HepG2 (cell line): ENCODE measurements around the gene PATL2. TPM values are rescaled to one million over a fixed set of nuclear protein-coding genes. Genes with fewer than 3 reads are reported as not detected.

Experiments used
- AHR ChIP-seq: IDR thresholded peaks from 2 replicates; pipeline ENCODE4 v1.6.1; 2018; ENCODE audit warnings: missing genetic modification reagents, missing compliant biosample characterization
- CAMTA2 ChIP-seq: sonication (generic); formaldehyde crosslinking; IDR thresholded peaks from 2 replicates; pipeline ENCODE4 v1.4.0; 2020; ENCODE audit warnings: mild to moderate bottlenecking, missing genetic modification reagents, borderline replicate concordance
- HDAC1 ChIP-seq: sonication (generic); formaldehyde crosslinking; IDR thresholded peaks from 2 replicates; pipeline ENCODE4 v1.5.1; 2020; ENCODE audit warnings: mild to moderate bottlenecking, missing genetic modification reagents
- KDM2A ChIP-seq: sonication (generic); formaldehyde crosslinking; IDR thresholded peaks from 2 replicates; pipeline ENCODE4 v1.4.0; 2020; ENCODE audit warnings: low read depth, missing genetic modification reagents, borderline replicate concordance
- MED8 ChIP-seq: sonication (generic); formaldehyde crosslinking; IDR thresholded peaks from 2 replicates; pipeline ENCODE4 v1.8.1; 2023; ENCODE audit warnings: mild to moderate bottlenecking, missing genetic modification reagents; ENCODE audit not compliant: insufficient replicate concordance
- NBN ChIP-seq: fragments of 450-650 bp; conservative IDR thresholded peaks from 2 replicates; pipeline ENCODE4 v1.6.1; 2017
- PRPF4 ChIP-seq: fragments of 200-400 bp; formaldehyde crosslinking; IDR thresholded peaks from 2 replicates; pipeline ENCODE4 v1.6.1; 2016; ENCODE audit warnings: low read length, low read depth; ENCODE audit not compliant: poor library complexity, severe bottlenecking
- SIN3A ChIP-seq: IDR thresholded peaks from 2 replicates; pipeline ENCODE4 v1.6.1; 2011; ENCODE audit warnings: low read depth, mild to moderate bottlenecking, control low read depth, low read length, borderline replicate concordance
- SMAD1 ChIP-seq: sonication (generic); formaldehyde crosslinking; IDR thresholded peaks from 2 replicates; pipeline ENCODE4 v1.4.0; 2020; ENCODE audit warnings: missing genetic modification reagents, low read depth, mild to moderate bottlenecking, borderline replicate concordance
- ZFP36L1 ChIP-seq: sonication (generic); formaldehyde crosslinking; IDR thresholded peaks from 2 replicates; pipeline ENCODE4 v1.8.0; 2022; ENCODE audit warnings: mild to moderate bottlenecking, missing genetic modification reagents, moderate library complexity
- ZIK1 ChIP-seq: sonication (generic); formaldehyde crosslinking; IDR thresholded peaks from 2 replicates; pipeline ENCODE4 v1.5.0; 2020; ENCODE audit warnings: mild to moderate bottlenecking, low read depth, missing genetic modification reagents, borderline replicate concordance
- ZNF431 ChIP-seq: sonication (generic); formaldehyde crosslinking; IDR thresholded peaks from 2 replicates; pipeline ENCODE4 v1.9.0; 2022; ENCODE audit warnings: missing genetic modification reagents, low read depth, mild to moderate bottlenecking, borderline replicate concordance
- polyA plus RNA-seq, 8 experiments: library from polyadenylated mRNA; depleted of rRNA in 3 of 8; stranded (reverse) in 7 of 8; unstranded in 1 of 8; fragments of >200 nt; fragmentation: Illumina TruSeq in 4 of 8; extraction: Trizol in 4 of 8; gene quantifications; 2 replicates each; pipeline versions ENCODE4 v1.2.1 to v1.2.3, GENCODE V29; 2011 to 2016; ENCODE audit warnings: low read depth in 4 of 8, missing spikeins in 1 of 8, mixed read lengths in 1 of 8; ENCODE audit not compliant: insufficient read depth in 1 of 8
- total RNA-seq, 5 experiments: library from RNA; depleted of rRNA; stranded (reverse); fragments of >200 nt; fragmentation: Illumina TruSeq; extraction: Trizol; gene quantifications; 2 replicates each; pipeline ENCODE4 v1.2.3, GENCODE V29; 2016; ENCODE audit warnings: low read depth in 1 of 5
- TF ChIP-seq, protein P1 (sequence below): sonication (generic); formaldehyde crosslinking; IDR thresholded peaks from 2 replicates; pipeline ENCODE4 v1.4.0; 2020; ENCODE audit warnings: missing genetic modification reagents, mild to moderate bottlenecking, borderline replicate concordance
- TF ChIP-seq, protein P2 (sequence below): sonication (generic); formaldehyde crosslinking; IDR thresholded peaks from 2 replicates; pipeline ENCODE4 v1.4.0; 2020; ENCODE audit warnings: mild to moderate bottlenecking, missing genetic modification reagents
- TF ChIP-seq, protein P3 (sequence below): sonication (generic); formaldehyde crosslinking; IDR thresholded peaks from 2 replicates; pipeline ENCODE4 v1.8.1; 2022; ENCODE audit warnings: low read depth, mild to moderate bottlenecking, missing genetic modification reagents
- TF ChIP-seq, protein P4 (sequence below): sonication (generic); formaldehyde crosslinking; conservative IDR thresholded peaks from 2 replicates; pipeline ENCODE4 v1.4.0; 2020; ENCODE audit warnings: missing genetic modification reagents

Gene PATL2
- total and polyA plus RNA-seq, 2 of the 13 experiments (the other 11 are each of a cell fraction or from before 2014, with no cell fraction given): 0.15 to 0.53 TPM

DNA sequence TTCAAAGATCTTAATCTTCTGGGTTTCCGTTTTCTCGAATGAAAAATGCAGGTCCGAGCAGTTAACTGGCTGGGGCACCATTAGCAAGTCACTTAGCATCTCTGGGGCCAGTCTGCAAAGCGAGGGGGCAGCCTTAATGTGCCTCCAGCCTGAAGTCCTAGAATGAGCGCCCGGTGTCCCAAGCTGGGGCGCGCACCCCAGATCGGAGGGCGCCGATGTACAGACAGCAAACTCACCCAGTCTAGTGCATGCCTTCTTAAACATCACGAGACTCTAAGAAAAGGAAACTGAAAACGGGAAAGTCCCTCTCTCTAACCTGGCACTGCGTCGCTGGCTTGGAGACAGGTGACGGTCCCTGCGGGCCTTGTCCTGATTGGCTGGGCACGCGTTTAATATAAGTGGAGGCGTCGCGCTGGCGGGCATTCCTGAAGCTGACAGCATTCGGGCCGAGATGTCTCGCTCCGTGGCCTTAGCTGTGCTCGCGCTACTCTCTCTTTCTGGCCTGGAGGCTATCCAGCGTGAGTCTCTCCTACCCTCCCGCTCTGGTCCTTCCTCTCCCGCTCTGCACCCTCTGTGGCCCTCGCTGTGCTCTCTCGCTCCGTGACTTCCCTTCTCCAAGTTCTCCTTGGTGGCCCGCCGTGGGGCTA lies at the start of gene PATL2, which contains the start of gene B2M (continued):
- 0 out of 2 replicates have a peak, but pooled peaks have one; percentile 35 for TF ChIP-seq SMAD1 (CRISPR knock-in tag)
- TF ChIP-seq, protein P1, sequence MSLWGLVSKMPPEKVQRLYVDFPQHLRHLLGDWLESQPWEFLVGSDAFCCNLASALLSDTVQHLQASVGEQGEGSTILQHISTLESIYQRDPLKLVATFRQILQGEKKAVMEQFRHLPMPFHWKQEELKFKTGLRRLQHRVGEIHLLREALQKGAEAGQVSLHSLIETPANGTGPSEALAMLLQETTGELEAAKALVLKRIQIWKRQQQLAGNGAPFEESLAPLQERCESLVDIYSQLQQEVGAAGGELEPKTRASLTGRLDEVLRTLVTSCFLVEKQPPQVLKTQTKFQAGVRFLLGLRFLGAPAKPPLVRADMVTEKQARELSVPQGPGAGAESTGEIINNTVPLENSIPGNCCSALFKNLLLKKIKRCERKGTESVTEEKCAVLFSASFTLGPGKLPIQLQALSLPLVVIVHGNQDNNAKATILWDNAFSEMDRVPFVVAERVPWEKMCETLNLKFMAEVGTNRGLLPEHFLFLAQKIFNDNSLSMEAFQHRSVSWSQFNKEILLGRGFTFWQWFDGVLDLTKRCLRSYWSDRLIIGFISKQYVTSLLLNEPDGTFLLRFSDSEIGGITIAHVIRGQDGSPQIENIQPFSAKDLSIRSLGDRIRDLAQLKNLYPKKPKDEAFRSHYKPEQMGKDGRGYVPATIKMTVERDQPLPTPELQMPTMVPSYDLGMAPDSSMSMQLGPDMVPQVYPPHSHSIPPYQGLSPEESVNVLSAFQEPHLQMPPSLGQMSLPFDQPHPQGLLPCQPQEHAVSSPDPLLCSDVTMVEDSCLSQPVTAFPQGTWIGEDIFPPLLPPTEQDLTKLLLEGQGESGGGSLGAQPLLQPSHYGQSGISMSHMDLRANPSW: no peak
- TF ChIP-seq AHR (CRISPR knock-in tag): no peak
- TF ChIP-seq SIN3A: peak; percentile 91; the same call in 1 of the 2 replicates
- TF ChIP-seq, protein P2, sequence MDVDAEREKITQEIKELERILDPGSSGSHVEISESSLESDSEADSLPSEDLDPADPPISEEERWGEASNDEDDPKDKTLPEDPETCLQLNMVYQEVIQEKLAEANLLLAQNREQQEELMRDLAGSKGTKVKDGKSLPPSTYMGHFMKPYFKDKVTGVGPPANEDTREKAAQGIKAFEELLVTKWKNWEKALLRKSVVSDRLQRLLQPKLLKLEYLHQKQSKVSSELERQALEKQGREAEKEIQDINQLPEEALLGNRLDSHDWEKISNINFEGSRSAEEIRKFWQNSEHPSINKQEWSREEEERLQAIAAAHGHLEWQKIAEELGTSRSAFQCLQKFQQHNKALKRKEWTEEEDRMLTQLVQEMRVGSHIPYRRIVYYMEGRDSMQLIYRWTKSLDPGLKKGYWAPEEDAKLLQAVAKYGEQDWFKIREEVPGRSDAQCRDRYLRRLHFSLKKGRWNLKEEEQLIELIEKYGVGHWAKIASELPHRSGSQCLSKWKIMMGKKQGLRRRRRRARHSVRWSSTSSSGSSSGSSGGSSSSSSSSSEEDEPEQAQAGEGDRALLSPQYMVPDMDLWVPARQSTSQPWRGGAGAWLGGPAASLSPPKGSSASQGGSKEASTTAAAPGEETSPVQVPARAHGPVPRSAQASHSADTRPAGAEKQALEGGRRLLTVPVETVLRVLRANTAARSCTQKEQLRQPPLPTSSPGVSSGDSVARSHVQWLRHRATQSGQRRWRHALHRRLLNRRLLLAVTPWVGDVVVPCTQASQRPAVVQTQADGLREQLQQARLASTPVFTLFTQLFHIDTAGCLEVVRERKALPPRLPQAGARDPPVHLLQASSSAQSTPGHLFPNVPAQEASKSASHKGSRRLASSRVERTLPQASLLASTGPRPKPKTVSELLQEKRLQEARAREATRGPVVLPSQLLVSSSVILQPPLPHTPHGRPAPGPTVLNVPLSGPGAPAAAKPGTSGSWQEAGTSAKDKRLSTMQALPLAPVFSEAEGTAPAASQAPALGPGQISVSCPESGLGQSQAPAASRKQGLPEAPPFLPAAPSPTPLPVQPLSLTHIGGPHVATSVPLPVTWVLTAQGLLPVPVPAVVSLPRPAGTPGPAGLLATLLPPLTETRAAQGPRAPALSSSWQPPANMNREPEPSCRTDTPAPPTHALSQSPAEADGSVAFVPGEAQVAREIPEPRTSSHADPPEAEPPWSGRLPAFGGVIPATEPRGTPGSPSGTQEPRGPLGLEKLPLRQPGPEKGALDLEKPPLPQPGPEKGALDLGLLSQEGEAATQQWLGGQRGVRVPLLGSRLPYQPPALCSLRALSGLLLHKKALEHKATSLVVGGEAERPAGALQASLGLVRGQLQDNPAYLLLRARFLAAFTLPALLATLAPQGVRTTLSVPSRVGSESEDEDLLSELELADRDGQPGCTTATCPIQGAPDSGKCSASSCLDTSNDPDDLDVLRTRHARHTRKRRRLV (CRISPR knock-in tag): no peak
- TF ChIP-seq HDAC1 (CRISPR knock-in tag): peak; percentile 71; the same call in 1 of the 2 replicates
- TF ChIP-seq ZFP36L1 (CRISPR knock-in tag): no peak; the same call in 1 of the 2 replicates
- no peak for TF ChIP-seq CAMTA2 (CRISPR knock-in tag)
- TF ChIP-seq, protein P3, sequence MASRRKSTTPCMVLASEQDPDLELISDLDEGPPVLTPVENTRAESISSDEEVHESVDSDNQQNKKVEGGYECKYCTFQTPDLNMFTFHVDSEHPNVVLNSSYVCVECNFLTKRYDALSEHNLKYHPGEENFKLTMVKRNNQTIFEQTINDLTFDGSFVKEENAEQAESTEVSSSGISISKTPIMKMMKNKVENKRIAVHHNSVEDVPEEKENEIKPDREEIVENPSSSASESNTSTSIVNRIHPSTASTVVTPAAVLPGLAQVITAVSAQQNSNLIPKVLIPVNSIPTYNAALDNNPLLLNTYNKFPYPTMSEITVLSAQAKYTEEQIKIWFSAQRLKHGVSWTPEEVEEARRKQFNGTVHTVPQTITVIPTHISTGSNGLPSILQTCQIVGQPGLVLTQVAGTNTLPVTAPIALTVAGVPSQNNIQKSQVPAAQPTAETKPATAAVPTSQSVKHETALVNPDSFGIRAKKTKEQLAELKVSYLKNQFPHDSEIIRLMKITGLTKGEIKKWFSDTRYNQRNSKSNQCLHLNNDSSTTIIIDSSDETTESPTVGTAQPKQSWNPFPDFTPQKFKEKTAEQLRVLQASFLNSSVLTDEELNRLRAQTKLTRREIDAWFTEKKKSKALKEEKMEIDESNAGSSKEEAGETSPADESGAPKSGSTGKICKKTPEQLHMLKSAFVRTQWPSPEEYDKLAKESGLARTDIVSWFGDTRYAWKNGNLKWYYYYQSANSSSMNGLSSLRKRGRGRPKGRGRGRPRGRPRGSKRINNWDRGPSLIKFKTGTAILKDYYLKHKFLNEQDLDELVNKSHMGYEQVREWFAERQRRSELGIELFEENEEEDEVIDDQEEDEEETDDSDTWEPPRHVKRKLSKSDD (CRISPR knock-in tag): no peak
- no peak for TF ChIP-seq PRPF4
- TF ChIP-seq, protein P4, sequence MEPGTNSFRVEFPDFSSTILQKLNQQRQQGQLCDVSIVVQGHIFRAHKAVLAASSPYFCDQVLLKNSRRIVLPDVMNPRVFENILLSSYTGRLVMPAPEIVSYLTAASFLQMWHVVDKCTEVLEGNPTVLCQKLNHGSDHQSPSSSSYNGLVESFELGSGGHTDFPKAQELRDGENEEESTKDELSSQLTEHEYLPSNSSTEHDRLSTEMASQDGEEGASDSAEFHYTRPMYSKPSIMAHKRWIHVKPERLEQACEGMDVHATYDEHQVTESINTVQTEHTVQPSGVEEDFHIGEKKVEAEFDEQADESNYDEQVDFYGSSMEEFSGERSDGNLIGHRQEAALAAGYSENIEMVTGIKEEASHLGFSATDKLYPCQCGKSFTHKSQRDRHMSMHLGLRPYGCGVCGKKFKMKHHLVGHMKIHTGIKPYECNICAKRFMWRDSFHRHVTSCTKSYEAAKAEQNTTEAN (CRISPR knock-in tag): no peak
- TF ChIP-seq KDM2A (CRISPR knock-in tag): peak; percentile 79
- no peak for TF ChIP-seq MED8 (CRISPR knock-in tag)
- TF ChIP-seq ZNF431 (CRISPR knock-in tag): 0 out of 2 replicates have a peak, but pooled peaks have one; percentile 14
- TF ChIP-seq ZIK1: no peak
- TF ChIP-seq NBN: no peak
